Tibial nerve (tissue), 3 donors: ENCODE measurements around the gene ATE1.

ENCODE experiments used
- CTCF ChIP-seq, 5 experiments: fragments of 200-600 bp in 3 of 5; fragments of 450-650 bp in 2 of 5; sonication (generic) in 3 of 5; IDR thresholded peaks; one replicate each; pipeline ENCODE4 v1.5.1; 2016 to 2019; ENCODE audit warnings: antibody characterized with exemption in 5 of 5, mild to moderate bottlenecking in 3 of 5, moderate library complexity in 2 of 5
- POLR2A ChIP-seq, 2 donors: fragments of 450-650 bp; IDR thresholded peaks; one replicate each; pipeline ENCODE4 v1.6.1; 2017; ENCODE audit warnings: antibody characterized with exemption in 2 of 2, mild to moderate bottlenecking in 2 of 2, moderate library complexity in 2 of 2

- TF ChIP-seq CTCF (IDR thresholded peaks at IDR 0.05) (no peak), POLR2A (IDR thresholded peaks at IDR 0.05) (no peak)
These were observed 229.5 kb downstream of the ATE1 start for GRCh38 chr10:121698336-121698735.
